Measurements from ENCODE around the gene TLR7.

The TLR7 gene

GRCh38 chrX:12866451-12867377 lies at the start of gene TLR7:
Gene TLR7, plus strand, starts transcription at chrX:12867072. Its CDS starts 507 bp downstream, at chrX:12867579.
- DNase-seq: no peak

GRCh38 chrX:12817528-12817927 lies 49.3 kb upstream of the TLR7 start:
- DNase-seq: no peak

DNA sequence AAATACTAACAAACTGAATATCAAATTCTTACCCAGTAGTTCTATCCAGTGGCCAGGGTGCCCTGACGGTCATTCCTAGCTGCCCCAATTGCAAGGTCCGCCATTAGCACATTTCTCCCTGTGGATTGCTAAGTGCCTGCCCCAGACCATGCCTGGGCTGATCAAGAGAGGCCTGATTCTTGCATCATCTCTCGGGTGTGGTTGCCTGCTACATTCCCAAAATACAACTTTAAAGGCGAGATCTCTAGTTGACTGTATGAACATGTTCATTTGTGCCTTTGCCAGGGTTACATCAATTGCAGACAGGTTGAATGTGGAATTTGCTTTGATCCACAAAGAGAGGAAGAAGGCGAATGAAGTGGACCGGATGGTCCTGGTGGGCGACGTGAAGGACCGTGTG lies 47.6 kb upstream of the TLR7 start:
- DNase-seq: no peak

DNA sequence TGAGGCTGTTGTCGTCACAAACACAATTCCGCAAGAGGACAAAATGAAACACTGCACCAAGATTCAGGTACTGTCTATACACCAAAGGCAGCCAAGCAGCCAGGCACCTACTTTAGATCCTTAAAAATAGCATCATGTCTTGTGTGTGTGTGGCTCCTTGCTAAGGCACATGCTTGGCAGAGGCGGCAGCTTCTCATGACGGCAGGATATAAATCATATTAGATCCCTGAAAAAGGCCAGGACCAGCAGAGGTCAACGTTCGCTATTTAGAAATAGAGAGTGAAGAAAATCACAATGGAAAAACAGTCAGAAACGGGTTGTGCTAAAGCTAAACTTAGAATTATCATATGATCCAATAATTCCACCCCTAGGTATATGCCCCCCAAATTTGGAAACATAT lies 46.1 kb upstream of the TLR7 start:
- DNase-seq: no peak

DNA sequence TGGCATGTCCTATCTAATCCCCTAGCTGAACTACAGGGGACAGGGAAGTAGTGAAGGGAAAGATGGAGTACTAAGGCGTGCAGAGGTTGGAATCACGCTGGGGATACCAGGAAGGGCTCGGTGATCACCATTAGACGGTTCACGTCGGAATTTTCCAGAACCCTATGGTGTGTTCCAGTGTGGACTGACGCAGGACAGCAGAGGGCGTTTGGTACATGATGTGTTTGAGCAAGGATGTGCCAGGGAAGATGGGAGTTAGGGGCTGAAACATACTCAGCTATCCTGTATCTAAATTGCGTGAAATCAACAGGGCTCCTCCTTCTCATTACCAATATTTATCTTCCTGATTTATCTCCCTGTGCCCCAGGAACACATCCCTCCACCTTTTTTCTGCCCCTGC lies 41.9 kb upstream of the TLR7 start:
- DNase-seq: no peak

- no peak for DNase-seq
Measured at GRCh38 chrX:12825801-12826200, 41.1 kb upstream of the TLR7 start.

DNA sequence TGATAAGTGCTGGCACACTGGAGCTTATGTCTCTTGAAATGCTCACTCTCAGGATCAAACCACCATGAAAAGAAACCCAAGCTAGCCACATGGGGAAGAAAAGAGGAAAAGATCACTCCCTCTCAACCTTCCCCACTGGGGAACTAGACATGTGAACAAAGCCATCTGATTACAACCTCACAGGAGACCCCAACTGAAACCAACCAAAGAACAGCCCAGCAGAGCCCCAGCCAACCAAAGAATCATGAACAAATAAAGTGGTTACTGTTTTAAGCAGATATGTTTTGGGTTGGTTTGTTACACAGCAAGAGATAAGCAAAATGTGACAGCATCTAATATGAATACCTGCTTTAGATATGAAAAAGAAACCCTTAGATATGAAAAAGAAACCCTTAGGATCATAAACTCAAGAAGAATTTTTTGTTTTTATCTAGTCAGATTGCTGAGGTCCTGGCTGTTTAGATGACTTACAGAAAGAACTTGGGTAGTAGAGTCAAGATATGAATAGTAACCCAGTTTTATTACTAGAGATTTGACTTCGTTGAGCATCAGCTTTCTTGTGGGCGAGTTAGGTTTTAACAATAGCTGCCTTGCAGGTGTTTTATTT lies 23.7 kb upstream of the TLR7 start:
- no peak for DNase-seq

DNA sequence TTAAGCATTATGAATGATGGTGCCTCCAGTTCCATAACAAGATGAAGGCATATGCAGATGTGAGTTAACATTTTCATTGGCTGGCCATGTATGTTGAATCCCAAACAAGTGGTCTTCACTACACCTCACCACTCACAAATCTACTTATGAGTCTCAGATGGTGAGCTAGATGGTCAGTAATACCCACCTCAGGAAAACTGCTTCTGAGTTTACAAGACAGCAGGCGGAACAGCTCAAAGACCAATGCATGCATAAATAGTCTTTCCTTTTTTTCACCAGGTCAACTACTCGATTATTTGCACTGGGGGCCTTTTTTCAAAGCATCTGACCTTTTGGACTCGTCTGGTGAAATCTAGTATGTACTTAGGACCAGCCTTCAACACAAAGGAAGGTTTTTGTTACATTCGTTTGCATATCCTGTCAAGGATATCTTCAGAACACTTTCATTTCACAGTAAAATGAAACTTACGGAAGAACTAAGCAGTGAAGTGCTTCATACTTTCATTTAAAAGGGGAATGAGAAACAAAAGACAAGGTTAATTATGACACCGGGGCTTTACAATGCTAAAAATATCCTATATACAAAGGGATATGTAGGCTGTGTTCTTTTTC lies 23.1 kb upstream of the TLR7 start:
- DNase-seq: no peak

- no peak for DNase-seq
Measured at GRCh38 chrX:12844319-12844718, 22.6 kb upstream of the TLR7 start.

GRCh38 chrX:12865359-12865758 lies 1.5 kb upstream of the TLR7 start:
- DNase-seq: no peak

- DNase-seq: no peak
Measured at GRCh38 chrX:12867685-12868084, 813 bp downstream of the TLR7 start.

- peak; percentile 21 for DNase-seq
Measured at GRCh38 chrX:12868747-12869146, 1.9 kb downstream of the TLR7 start.

- no peak for DNase-seq
Measured at GRCh38 chrX:12871257-12871656, 4.4 kb downstream of the TLR7 start.

DNA sequence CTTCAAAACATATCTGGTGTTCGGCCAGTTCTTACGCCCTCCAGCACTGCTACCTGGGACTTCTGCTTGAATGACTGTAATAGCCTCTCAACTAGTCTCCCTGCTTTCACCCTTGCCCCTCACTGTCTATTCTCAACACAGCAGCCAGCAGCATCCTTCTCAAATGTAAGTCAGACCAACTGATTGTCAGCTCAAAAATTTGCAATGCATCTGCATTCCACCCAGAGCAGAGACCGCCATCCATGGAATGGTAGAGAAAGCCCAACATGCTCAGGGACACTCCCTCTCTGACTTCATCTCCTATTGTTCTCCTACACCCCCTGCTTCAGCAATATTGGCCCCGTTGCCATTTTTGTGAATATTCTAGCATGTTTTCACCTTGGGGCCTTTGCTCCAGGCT lies 5.9 kb downstream of the TLR7 start:
- no peak for DNase-seq

DNA sequence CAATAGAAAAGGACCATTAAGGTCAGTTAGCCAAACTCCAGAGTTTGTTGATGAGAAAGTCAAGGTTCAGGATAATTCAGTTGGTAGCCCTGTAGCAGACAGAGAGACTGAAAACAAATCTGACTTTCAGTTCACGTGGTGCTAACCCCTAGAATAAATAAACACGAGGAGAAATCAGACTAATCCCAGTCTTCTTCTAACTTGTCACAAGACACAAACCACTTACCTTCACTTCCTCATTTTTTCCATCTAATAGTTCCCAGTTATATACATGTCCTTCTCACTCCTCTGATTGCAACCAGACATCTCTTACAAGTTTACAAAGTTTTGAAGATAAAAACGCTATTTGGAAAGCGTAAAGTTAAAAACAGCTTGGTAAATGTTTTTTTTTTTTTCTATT lies 7.7 kb downstream of the TLR7 start:
- peak; percentile 21 for DNase-seq

DNA sequence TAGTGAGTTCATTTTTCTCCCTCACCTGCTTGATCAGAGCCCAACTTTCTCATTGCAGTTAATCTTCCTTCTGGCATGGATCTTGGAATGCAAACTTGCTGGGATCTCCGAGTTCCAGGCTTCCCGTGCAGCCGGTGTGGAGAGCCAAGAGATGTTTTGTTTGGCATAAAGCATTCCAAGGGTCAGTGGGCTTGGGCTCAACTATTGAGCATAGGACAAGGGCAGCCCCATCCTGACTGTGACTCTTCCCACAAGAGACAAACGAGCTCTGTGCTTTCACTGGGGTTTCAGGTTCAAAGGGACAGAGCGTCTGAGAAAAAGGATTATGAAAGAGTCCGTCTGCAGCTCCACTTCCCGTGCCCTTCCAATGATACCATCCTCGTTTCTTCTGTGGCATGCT lies 10.5 kb downstream of the TLR7 start:
- DNase-seq: no peak

DNA sequence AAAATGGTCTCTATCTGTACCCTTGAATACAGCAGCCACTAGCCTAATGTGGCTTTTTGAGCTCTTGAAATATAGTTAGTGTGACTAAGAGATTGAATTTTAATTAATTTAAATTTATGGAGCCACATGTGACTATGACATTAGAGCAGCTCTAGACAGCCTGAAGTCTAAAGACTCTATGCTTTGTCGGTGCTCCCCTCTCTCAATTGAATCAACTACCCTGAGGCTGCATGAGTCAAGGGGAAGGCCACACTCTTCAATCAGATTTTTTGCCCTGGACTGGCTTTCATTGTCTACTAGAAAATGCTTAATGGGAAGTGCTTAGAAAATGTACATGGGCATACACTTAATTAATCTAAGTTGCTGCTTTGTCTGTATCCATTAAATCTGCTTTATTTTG lies 11.7 kb downstream of the TLR7 start:
- DNase-seq: no peak

GRCh38 chrX:12881914-12882313 lies 15.0 kb downstream of the TLR7 start:
- peak; percentile 36 for DNase-seq

GRCh38 chrX:12885508-12885907 lies 18.6 kb downstream of the TLR7 start:
- no peak for DNase-seq

GRCh38 chrX:12886545-12886944 lies 19.7 kb downstream of the TLR7 start:
- DNase-seq: no peak

GRCh38 chrX:12887141-12887540 lies 20.3 kb downstream of the TLR7 start:
- DNase-seq: no peak

- no peak for DNase-seq
Measured at GRCh38 chrX:12887767-12888166, 20.9 kb downstream of the TLR7 start.

DNA sequence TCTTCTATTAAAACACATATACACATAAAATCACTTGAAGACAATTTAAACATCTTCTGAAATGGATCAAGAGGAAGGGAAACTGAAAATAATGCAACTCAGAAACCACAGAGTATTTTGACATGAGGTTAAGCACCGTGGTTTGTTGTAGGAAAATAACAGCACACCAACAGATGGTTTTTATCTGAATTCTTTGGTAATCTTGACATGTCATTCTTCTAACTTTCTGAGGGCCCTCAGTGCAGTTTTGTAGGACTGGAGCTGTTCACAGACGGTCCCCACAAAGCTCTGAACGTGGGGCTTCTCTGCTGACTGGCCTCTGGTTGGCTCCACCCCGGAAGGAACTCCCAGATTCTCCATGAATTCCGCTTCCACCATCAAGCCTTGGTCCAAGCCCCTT lies 23.6 kb downstream of the TLR7 start:
- DNase-seq: peak; percentile 58

DNA sequence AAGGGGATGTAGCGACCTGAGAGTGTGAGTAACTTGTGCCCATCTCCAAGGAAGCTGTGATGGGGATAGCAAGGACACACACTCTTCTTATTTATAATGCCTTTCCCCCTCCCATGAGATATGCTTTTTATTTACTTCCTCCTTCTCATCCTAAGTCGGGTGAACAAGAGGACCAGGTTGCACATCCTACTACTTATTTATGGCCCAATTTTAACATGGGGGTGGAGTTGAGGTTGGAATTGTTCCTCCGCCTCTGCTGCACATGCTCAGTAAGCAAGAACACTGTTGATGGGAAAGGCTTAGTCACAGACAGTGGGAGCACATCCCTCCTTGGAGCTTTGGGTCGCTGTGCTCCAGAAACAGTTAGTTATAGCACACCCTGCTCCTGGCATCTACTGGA lies 24.3 kb downstream of the TLR7 start:
- DNase-seq: no peak

Measured in RPMI8226 (cell line).